GM18951 (cell line): ENCODE results near the gene INCENP.
A peak's percentile ranks its signal among the peaks of the same experiment; 100 is the strongest.

ENCODE experiments used
- POLR2A ChIP-seq: IDR thresholded peaks from 4 replicates; pipeline ENCODE4 v1.6.1; 2011; ENCODE audit warnings: mild to moderate bottlenecking; ENCODE audit not compliant: insufficient read length, insufficient read depth; ENCODE audit errors: extremely low read depth
- in situ Hi-C: fragments of 300-500 bp; cut with MboI; formaldehyde crosslinking; loops from one replicate; pipeline ENCODE4 v1.12.0; 2022; ENCODE audit warnings: low sequenced_read_pairs, mixed read lengths, inconsistent platforms; ENCODE audit not compliant: unreplicated experiment

Gene INCENP

GRCh38 chr11:62123669-62124185, at the start of gene INCENP:
INCENP (plus strand) TSS chr11:62124011; CDS start chr11:62128162, 4,151 bp downstream.
- in situ Hi-C loops, result no loop called here
- peak; percentile 67 for TF ChIP-seq POLR2A

DNA sequence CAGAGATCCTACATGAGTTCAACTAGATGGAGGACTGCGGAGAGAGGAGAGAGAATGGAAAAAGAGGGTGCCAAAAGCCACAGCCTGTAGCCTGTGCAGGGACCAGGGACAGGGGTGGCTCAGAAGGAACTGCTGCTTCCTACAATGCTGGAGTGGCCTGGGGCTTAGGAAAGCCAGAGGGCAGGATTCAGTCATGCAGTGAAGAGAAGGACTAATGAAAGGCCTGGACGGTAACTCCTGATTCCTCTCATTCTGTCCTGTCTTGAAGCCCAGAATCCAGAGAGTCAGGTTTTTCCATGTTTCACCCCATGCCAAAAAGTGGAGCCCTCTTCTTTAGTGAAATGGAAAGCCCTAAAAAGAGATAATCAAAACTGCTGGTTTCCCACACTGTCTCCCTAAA, 48.4 kb upstream of the INCENP start:
- in situ Hi-C loops, result loop anchor here (10.0 kb wide), 1 partner anchor 181 kb away; the partner anchor contains the start of gene FADS3
- no peak for TF ChIP-seq POLR2A

- no peak for TF ChIP-seq POLR2A
- in situ Hi-C loops, result loop anchor here (10.0 kb wide), 1 partner anchor 182 kb away; the partner anchor contains the start of gene FADS3
These were observed 46.7 kb upstream of the INCENP start for GRCh38 chr11:62077132-62077531.

DNA sequence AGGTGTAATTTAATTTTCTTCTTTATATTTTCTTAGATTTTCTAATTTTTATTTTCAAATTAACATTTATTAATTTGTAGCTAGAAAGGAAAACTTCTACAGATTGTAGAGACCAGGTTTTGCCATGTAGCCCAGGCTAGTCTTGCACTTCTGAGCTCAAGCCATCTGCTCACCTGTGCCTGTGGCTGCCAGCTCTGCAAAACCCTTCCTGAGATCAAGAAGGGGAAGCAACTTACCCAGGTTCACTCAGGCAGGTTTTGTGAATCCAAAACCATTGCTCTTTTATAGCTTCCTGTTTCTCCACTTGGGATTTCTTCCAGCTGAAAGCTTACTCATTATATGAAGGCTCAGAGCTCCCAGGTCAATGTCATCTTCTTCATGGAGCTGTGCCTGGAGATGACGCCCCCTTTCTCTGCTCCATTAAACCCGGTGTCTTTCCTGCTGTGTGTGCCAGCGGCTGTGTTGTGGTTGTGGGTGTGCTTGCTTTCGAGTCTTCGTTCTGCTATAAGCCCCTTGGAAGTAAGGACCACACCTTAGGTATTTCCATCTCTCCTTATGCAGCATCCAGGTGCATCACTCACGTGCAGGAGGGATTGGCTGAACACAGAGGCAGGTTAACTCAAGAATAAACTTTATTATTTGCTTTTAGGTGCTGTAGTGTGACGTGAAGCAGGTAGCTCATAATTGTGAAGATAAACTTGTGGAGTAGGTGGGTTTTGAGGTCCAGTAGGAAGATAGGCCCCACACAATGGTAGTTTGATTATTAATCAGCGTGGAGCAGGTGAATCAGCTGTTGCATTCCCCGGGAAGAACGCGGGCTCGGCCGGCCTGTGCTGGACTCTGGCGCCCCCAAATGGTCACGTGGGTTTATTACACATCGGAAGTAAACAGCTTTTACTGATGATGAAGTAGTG, 42.2 kb upstream of the INCENP start:
- in situ Hi-C loops, result loop anchor here (10.0 kb wide), 1 partner anchor 127 kb away; the partner anchor contains the start of gene BEST1
- TF ChIP-seq POLR2A, result no peak

DNA sequence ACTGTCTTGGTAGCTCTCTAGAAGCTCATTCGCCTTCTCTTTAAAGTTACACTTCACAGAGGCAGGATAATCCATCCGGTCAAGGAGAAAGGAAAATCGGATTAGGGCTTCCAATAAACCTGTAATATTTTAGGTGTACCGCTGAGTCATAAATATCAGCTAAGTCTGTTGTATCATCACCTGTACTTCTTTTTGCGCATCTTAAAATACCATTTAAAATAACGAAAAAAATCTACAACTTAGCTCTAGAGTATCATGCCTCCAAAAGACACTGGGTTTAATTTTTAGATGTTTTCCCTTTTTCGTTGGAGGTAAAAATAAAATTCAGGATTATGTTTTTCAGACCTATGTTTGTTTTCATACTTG, 41.5 kb upstream of the INCENP start:
- TF ChIP-seq POLR2A, result no peak
- in situ Hi-C loops, result loop anchor here (10.0 kb wide), 1 partner anchor 127 kb away; the partner anchor contains the start of gene BEST1

DNA sequence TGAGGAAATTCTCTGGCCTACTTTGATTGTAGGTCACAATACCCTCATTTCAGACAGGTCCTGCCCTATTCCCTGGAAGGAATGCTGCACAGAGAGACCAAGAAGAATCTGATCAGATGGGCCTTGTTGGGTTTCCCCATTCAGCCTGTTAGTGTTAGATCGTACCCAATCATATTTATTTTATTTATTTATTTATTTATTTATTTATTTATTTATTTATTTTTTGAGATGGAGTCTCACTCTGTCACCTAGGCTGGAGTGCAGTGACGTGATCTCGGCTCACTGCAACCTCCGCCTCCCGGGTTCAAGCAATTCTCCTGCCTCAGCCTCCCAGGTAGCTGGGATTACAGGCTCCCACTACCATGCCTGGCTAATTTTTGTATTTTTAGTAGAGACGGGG, 39.0 kb upstream of the INCENP start:
- in situ Hi-C loops, result loop anchor here (10.0 kb wide), 1 partner anchor 130 kb away; the partner anchor contains the start of gene BEST1

- in situ Hi-C loops, result loop anchor here (10.0 kb wide), 1 partner anchor 133 kb away; the partner anchor contains the start of gene BEST1
- TF ChIP-seq POLR2A, result no peak
These were observed 36.1 kb upstream of the INCENP start for GRCh38 chr11:62087694-62088093.

GRCh38 chr11:62088331-62088933, 35.4 kb upstream of the INCENP start:
- TF ChIP-seq POLR2A, result no peak
- in situ Hi-C loops, result loop anchor here (10.0 kb wide), 1 partner anchor 134 kb away; the partner anchor contains the start of gene BEST1

DNA sequence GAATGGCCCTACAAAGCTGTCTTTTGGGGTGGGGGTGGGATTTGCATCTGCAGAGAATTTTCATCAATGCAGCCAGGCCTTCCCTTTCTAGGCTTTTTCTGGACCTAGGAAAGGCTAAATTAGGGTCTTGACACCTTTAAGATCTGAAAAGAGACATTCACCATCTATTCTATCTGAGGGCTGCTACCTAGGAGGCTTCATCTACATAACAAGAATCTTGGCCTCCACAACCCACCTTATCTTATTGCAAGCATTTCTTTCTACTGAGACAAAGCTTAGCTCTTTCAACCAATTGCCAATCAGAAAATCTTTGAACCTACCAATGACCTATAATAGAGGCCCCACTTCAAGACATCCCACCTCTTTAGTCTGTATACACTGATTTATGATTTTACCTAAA, 20.7 kb upstream of the INCENP start:
- in situ Hi-C loops, result no loop called here
- no peak for TF ChIP-seq POLR2A

GRCh38 chr11:62103986-62104385, 19.8 kb upstream of the INCENP start:
- in situ Hi-C loops, result no loop called here
- TF ChIP-seq POLR2A, result no peak

DNA sequence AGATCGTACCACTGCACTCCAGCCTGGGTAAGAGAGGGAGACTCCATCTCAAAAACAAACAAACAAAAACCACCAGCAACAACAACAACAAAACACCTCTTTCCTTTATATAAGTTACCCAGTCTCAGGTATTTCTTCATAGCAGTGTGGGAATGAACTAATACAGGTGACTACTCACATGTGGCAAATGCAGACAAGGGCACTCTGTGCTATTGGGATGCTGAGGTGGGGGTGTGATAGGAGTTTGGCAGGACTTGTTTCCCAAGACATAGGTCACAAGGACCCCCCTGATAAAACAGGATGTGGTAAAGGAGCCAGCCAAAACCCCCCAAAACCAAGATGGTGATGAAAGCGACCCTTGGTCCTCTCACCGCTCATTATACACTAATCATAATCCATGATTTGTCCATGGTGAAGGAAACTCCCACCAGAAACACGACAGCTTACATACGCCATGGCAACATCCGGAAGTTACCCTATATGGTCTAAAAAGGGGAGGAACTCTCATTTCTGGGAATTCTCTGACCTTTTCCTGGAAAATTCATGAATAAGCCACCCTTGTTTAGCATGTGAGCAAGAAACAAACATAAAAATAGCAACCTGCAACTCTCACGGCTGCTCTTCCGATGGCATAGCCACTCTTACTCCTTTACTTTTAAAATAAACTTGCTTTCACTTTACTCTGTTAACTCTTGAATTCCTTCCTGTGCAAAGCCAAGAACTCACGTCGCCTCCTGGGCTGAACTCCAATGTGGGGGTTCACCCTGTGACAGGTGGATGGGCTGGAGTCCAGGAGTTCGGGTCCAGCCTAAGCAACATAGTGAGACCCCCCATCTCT, 18.8 kb upstream of the INCENP start:
- no peak for TF ChIP-seq POLR2A
- in situ Hi-C loops, result no loop called here

DNA sequence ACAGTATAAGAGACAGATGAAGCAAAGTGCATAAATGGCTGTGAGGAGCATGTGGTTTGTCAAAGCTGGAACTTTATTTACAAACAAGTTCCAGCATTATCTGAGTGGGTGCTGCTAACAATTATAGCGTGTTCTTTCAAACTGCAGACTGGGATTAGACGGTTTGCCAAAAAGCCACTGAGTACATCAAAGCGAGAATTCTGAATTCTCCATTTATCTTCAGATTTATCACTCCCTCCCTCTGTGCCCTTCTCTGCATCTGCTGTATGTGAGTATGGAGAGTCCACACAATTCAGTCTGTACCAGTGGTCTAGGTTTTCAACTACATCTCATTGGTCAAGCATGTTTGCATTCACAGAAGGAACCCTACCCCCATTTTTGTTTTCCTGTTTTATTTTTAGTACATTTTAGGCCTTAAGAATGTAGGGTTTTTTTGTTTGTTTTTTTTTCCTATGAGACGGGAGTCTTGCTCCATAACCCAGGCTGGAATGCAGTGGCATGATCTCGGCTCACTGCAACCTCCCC, 18.1 kb upstream of the INCENP start:
- in situ Hi-C loops, result no loop called here
- no peak for TF ChIP-seq POLR2A

GRCh38 chr11:62108017-62108750, 15.6 kb upstream of the INCENP start:
- in situ Hi-C loops, result no loop called here
- TF ChIP-seq POLR2A, result no peak
